ENCODE measurements around the gene HES7. TPM values are rescaled to one million over a fixed set of nuclear protein-coding genes. Genes with fewer than 3 reads are reported as not detected.

Gene HES7
- total and polyA plus RNA-seq, 9 of the 15 experiments (the other 6 are each of a cell fraction or from before 2014, with no cell fraction given) = 0.03 to 1.7 (median 0.14) TPM; not detected in 1

- Histone ChIP-seq H3K79me2 (ENCODE audit: control insufficient read depth, insufficient read depth, low read length) (peaks cover 24% of the 10 kb centered on the region), H3K4me1 (replicated peaks in 1 of 2; ENCODE audit: control insufficient read depth in 2 of 2, insufficient read depth in 2 of 2, low read length in 2 of 2) (peaks cover 5 to 37% of the 10 kb centered on the region in 2 experiments), H4K20me1 (replicated peaks; ENCODE audit: control insufficient read depth, insufficient read depth, low read length) (0 out of 2 replicates have a peak, but pooled peaks cover 4% of the 10 kb centered on the region), H2AFZ (ENCODE audit: low read depth, low read length) (no peak overlapping the region), H3K4me2 (ENCODE audit: insufficient read depth, low read length) (no peak overlapping the region), H3K9me3 (replicated peaks; ENCODE audit: control insufficient read depth, insufficient read depth, low read depth, low read length) (no peaks in the 10 kb centered on the region), H3K36me3 (ENCODE audit: control insufficient read depth, insufficient read depth, low read length) (peaks cover 57% of the 10 kb centered on the region; the same call in 2 of the 3 replicates), H3K4me3 (no peak overlapping the region), H3K9ac (ENCODE audit: insufficient read depth in 1 of 2, low read depth in 2 of 2, low read length in 2 of 2) (no peak overlapping the region), H3K9me1 (ENCODE audit: control insufficient read depth, insufficient read depth, low read length) (no peaks in the 10 kb centered on the region), H3K27ac (ENCODE audit: extremely low read depth, low read depth, low read length) (no peak overlapping the region), H3K27me3 (ENCODE audit: control insufficient read depth in 2 of 2, insufficient read depth in 2 of 2, low read length in 2 of 2) (no peaks in the 10 kb centered on the region)
- ChIA-PET POLR2A (interaction anchor here (0.9 kb wide), 1 partner anchor 8 kb away, joined by 3 read pairs; no protein-coding TSS in a partner anchor), CTCF (ENCODE audit: low intra/inter-chr PET ratio) (interaction anchor here (0.5 kb wide), 1 partner anchor 73 kb away, joined by 3 read pairs; no protein-coding TSS in a partner anchor)
- WGBS (ENCODE audit: insufficient coverage, low coverage, missing lambda C conversion rate) = 87% methylated on average over 9 of the region's 13 CpGs
- FAIRE-seq (no peak), DNase-seq (ENCODE audit: extremely low read depth in 1 of 4, low spot score in 3 of 4) (no peak), ATAC-seq (no peak)
- BruUV-seq (replicated peaks) = no TSS peak
- intact Hi-C loops (cut with micrococcal nuclease) (no loop called here), in situ Hi-C loops (cut with MboI) (no loop called here)
- TF ChIP-seq, protein P1, sequence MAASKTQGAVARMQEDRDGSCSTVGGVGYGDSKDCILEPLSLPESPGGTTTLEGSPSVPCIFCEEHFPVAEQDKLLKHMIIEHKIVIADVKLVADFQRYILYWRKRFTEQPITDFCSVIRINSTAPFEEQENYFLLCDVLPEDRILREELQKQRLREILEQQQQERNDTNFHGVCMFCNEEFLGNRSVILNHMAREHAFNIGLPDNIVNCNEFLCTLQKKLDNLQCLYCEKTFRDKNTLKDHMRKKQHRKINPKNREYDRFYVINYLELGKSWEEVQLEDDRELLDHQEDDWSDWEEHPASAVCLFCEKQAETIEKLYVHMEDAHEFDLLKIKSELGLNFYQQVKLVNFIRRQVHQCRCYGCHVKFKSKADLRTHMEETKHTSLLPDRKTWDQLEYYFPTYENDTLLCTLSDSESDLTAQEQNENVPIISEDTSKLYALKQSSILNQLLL (CRISPR knock-in tag; IDR thresholded peaks at IDR 0.05; ENCODE audit: borderline replicate concordance) = no peak
- no peak for TF ChIP-seq BMI1 (IDR thresholded peaks at IDR 0.05; ENCODE audit: low read length)
- no peak for TF ChIP-seq ESRRA (IDR thresholded peaks at IDR 0.05; ENCODE audit: borderline replicate concordance, low read depth)
- no peak for TF ChIP-seq THRAP3 (IDR thresholded peaks at IDR 0.05; ENCODE audit: borderline replicate concordance)
- no peak for TF ChIP-seq SOX6 (IDR thresholded peaks at IDR 0.05)
- no peak for TF ChIP-seq KAT8 (IDR thresholded peaks at IDR 0.05; ENCODE audit: low read depth)
- TF ChIP-seq, protein P2, sequence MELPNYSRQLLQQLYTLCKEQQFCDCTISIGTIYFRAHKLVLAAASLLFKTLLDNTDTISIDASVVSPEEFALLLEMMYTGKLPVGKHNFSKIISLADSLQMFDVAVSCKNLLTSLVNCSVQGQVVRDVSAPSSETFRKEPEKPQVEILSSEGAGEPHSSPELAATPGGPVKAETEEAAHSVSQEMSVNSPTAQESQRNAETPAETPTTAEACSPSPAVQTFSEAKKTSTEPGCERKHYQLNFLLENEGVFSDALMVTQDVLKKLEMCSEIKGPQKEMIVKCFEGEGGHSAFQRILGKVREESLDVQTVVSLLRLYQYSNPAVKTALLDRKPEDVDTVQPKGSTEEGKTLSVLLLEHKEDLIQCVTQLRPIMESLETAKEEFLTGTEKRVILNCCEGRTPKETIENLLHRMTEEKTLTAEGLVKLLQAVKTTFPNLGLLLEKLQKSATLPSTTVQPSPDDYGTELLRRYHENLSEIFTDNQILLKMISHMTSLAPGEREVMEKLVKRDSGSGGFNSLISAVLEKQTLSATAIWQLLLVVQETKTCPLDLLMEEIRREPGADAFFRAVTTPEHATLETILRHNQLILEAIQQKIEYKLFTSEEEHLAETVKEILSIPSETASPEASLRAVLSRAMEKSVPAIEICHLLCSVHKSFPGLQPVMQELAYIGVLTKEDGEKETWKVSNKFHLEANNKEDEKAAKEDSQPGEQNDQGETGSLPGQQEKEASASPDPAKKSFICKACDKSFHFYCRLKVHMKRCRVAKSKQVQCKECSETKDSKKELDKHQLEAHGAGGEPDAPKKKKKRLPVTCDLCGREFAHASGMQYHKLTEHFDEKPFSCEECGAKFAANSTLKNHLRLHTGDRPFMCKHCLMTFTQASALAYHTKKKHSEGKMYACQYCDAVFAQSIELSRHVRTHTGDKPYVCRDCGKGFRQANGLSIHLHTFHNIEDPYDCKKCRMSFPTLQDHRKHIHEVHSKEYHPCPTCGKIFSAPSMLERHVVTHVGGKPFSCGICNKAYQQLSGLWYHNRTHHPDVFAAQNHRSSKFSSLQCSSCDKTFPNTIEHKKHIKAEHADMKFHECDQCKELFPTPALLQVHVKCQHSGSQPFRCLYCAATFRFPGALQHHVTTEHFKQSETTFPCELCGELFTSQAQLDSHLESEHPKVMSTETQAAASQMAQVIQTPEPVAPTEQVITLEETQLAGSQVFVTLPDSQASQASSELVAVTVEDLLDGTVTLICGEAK (IDR thresholded peaks at IDR 0.05) = no peak
- TF ChIP-seq, protein P2 (CRISPR knock-in tag; IDR thresholded peaks at IDR 0.05) = no peak
- TF ChIP-seq SNIP1 (IDR thresholded peaks at IDR 0.05; ENCODE audit: low read depth) = no peak
- no peak for TF ChIP-seq ZNF384 (IDR thresholded peaks at IDR 0.05; ENCODE audit: low read depth, low read length)
- TF ChIP-seq KDM4B (IDR thresholded peaks at IDR 0.05; ENCODE audit: borderline replicate concordance in 2 of 2, low read depth in 1 of 2) = no peak
- TF ChIP-seq, protein P3, sequence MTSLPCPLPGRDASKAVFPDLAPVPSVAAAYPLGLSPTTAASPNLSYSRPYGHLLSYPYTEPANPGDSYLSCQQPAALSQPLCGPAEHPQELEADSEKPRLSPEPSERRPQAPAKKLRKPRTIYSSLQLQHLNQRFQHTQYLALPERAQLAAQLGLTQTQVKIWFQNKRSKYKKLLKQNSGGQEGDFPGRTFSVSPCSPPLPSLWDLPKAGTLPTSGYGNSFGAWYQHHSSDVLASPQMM (CRISPR knock-in tag; IDR thresholded peaks at IDR 0.05) = no peak
- TF ChIP-seq KLF16 (IDR thresholded peaks at IDR 0.05) = no peak
Measured at GRCh38 chr17:8147805-8148404, 24.0 kb upstream of the HES7 start.

All from K562 (cell line).